HepG2 (cell line): ENCODE data around the gene PRDM7. TPM values are rescaled to one million over a fixed set of nuclear protein-coding genes. Genes with fewer than 3 reads are reported as not detected.

Experiments used
- ATAC-seq: fragments of 200-7000 bp; cut with Tn5 transposase; 3 replicates; pipeline ENCODE4 v1.9.1; 2020; ENCODE audit warnings: mild to moderate bottlenecking, moderate library complexity
- BruUV-seq: library from RNA; stranded (reverse); fragments of 400-500 nt; replicated peaks from 2 replicates; lab custom pipeline; 2021; lab: Mats Ljungman, UMichigan
- CTCF ChIA-PET: fragments of 300-600 bp; formaldehyde crosslinking; extraction: SDS; loops from one replicate; lab custom pipeline; 2021; ENCODE audit warnings: low total read pairs, inconsistent platforms, low intra/inter-chr PET ratio; lab: Yijun Ruan, JAX
- POLR2A ChIA-PET: fragments of 350-600 bp; sonication (Branson Sonifier 250); formaldehyde crosslinking; loops from one replicate; lab custom pipeline; 2020; ENCODE audit warnings: antibody characterized with exemption, inconsistent platforms; lab: Yijun Ruan, JAX
- DNase-seq: peaks from one replicate; pipeline ENCODE4 v3.0.0-alpha.2; 2015; ENCODE audit warnings: low spot score
- FAIRE-seq: peaks from 3 replicates; lab custom pipeline; 2011; peaks lifted over from hg19 to GRCh38; lab: Jason Lieb, UNC
- H2AFZ ChIP-seq: one replicate; pipeline ENCODE4 v1.6.1; 2011; ENCODE audit warnings: low read length, inconsistent platforms
- H3K27ac ChIP-seq: fragments of 300-600 bp; 3 replicates; pipeline ENCODE4 v1.8.0; 2011; ENCODE audit warnings: mixed run types, mild to moderate bottlenecking, mixed read lengths, low read length, inconsistent platforms; ENCODE audit not compliant: insufficient read depth; ENCODE audit errors: extremely low read length
- H3K27me3 ChIP-seq, 2 experiments: fragments of 200-600 bp in 1 of 2; 2 replicates in 1 of 2; 3 replicates in 1 of 2; pipeline versions ENCODE4 v1.6.0 to v1.8.0; 2011; ENCODE audit warnings: low read length in 2 of 2, mild to moderate bottlenecking in 2 of 2, moderate library complexity in 2 of 2, inconsistent platforms in 1 of 2; ENCODE audit not compliant: insufficient read depth in 2 of 2, control insufficient read depth in 1 of 2
- H3K36me3 ChIP-seq, 2 experiments: fragments of 200-600 bp in 1 of 2; replicated peaks in 1 of 2; 2 replicates in 1 of 2; 3 replicates in 1 of 2; pipeline versions ENCODE4 v1.5.1 to v1.8.0; 2011; ENCODE audit warnings: low read length in 2 of 2, inconsistent platforms in 1 of 2; ENCODE audit not compliant: insufficient read depth in 2 of 2, control insufficient read depth in 1 of 2
- H3K4me1 ChIP-seq: 2 replicates; pipeline ENCODE4 v1.5.1; 2012; ENCODE audit warnings: low read length, inconsistent platforms; ENCODE audit not compliant: insufficient read depth
- H3K4me2 ChIP-seq: 2 replicates; pipeline ENCODE4 v1.6.0; 2011; ENCODE audit warnings: low read depth, low read length, inconsistent platforms
- H3K4me3 ChIP-seq, 3 experiments: fragments of 200-600 bp in 1 of 3; sonication (generic), shearing (Covaris generic) in 1 of 3; replicated peaks in 1 of 3; 2 replicates each; pipeline ENCODE4 v1.5.1; 2011 to 2016; ENCODE audit warnings: low read length in 3 of 3, inconsistent platforms in 2 of 3, low read depth in 2 of 3, mild to moderate bottlenecking in 2 of 3, control low read depth in 1 of 3, mixed read lengths in 1 of 3; ENCODE audit not compliant: insufficient read depth in 1 of 3
- H3K79me2 ChIP-seq: one replicate; pipeline ENCODE4 v1.6.1; 2011; ENCODE audit warnings: low read length, inconsistent platforms; ENCODE audit not compliant: insufficient read depth
- H3K9ac ChIP-seq: 2 replicates; pipeline ENCODE4 v1.6.0; 2011; ENCODE audit warnings: mild to moderate bottlenecking, low read depth, low read length, inconsistent platforms; ENCODE audit not compliant: insufficient read depth
- H3K9me3 ChIP-seq: 2 replicates; pipeline ENCODE4 v1.5.1; 2012; ENCODE audit warnings: mild to moderate bottlenecking, low read length
- H4K20me1 ChIP-seq: 2 replicates; pipeline ENCODE4 v1.6.0; 2011; ENCODE audit warnings: inconsistent platforms, mild to moderate bottlenecking, low read length, moderate library complexity; ENCODE audit not compliant: insufficient read depth
- CREB1 ChIP-seq, 2 experiments: fragments of 450-650 bp in 1 of 2; IDR thresholded peaks; 2 replicates each; pipeline ENCODE4 v1.6.1; 2016 to 2017; ENCODE audit warnings: control low read depth in 1 of 2, mild to moderate bottlenecking in 1 of 2, missing compliant biosample characterization in 1 of 2, missing genetic modification characterization in 1 of 2
- CTCF ChIP-seq: sonication (generic); formaldehyde crosslinking; IDR thresholded peaks from 2 replicates; pipeline ENCODE4 v1.5.0; 2020; ENCODE audit warnings: mild to moderate bottlenecking, missing genetic modification reagents, moderate library complexity
- HMGXB4 ChIP-seq, 2 experiments: sonication (generic) in 1 of 2; formaldehyde crosslinking in 1 of 2; IDR thresholded peaks; 2 replicates each; pipeline versions ENCODE4 v1.4.0 to v1.6.1; 2018 to 2020; ENCODE audit warnings: missing genetic modification reagents in 2 of 2, borderline replicate concordance in 1 of 2, low read depth in 1 of 2, mild to moderate bottlenecking in 1 of 2, missing biosample characterization in 1 of 2
- IKZF1 ChIP-seq: fragments of 450-650 bp; IDR thresholded peaks from 2 replicates; pipeline ENCODE4 v1.7.1; 2016
- KLF12 ChIP-seq: sonication (generic); formaldehyde crosslinking; IDR thresholded peaks from 2 replicates; pipeline ENCODE4 v1.4.0; 2020; ENCODE audit warnings: missing genetic modification reagents, borderline replicate concordance
- MXI1 ChIP-seq: IDR thresholded peaks from 3 replicates; pipeline ENCODE4 v1.6.1; 2012; ENCODE audit warnings: low read depth, low read length, inconsistent platforms, borderline replicate concordance
- REL ChIP-seq: sonication (generic); formaldehyde crosslinking; conservative IDR thresholded peaks from 2 replicates; pipeline ENCODE4 v1.8.0; 2022; ENCODE audit warnings: mild to moderate bottlenecking, missing genetic modification reagents, moderate library complexity
- SYNCRIP ChIP-seq: fragments of 200-400 bp; formaldehyde crosslinking; IDR thresholded peaks from 2 replicates; pipeline ENCODE4 v1.6.1; 2018; ENCODE audit warnings: mild to moderate bottlenecking, low read depth, low read length; ENCODE audit not compliant: insufficient read depth
- ZMYM3 ChIP-seq: sonication (generic); formaldehyde crosslinking; IDR thresholded peaks from 2 replicates; pipeline ENCODE4 v1.5.1; 2020; ENCODE audit warnings: mild to moderate bottlenecking, missing genetic modification reagents
- ZNF124 ChIP-seq: sonication (generic); formaldehyde crosslinking; IDR thresholded peaks from 2 replicates; pipeline ENCODE4 v1.4.0; 2020; ENCODE audit warnings: missing genetic modification reagents
- whole genome bisulfite sequencing: methylation state at CpG from one replicate; pipeline ENCODE4 v1.1.6; 2017; ENCODE audit warnings: low lambda C conversion rate; 5-methylcytosine and 5-hydroxymethylcytosine counted together
- in situ Hi-C: cut with HindIII; loops from 2 replicates; pipeline ENCODE4 v1.10.0; 2017; ENCODE audit warnings: low pct_unique_long_range_greater_than_20kb; ENCODE audit not compliant: extremely low pct_ligation_motif_present
- intact Hi-C: fragments of 100-400 bp; cut with micrococcal nuclease; formaldehyde crosslinking; loops from one replicate; pipeline ENCODE4 v1.10.0; 2022; ENCODE audit not compliant: unreplicated experiment
- polyA plus RNA-seq, 8 experiments: library from polyadenylated mRNA; depleted of rRNA in 3 of 8; stranded (reverse) in 7 of 8; unstranded in 1 of 8; fragments of >200 nt; fragmentation: Illumina TruSeq in 4 of 8; extraction: Trizol in 4 of 8; gene quantifications; 2 replicates each; pipeline versions ENCODE4 v1.2.1 to v1.2.3, GENCODE V29; 2011 to 2016; ENCODE audit warnings: low read depth in 4 of 8, missing spikeins in 1 of 8, mixed read lengths in 1 of 8; ENCODE audit not compliant: insufficient read depth in 1 of 8
- total RNA-seq, 5 experiments: library from RNA; depleted of rRNA; stranded (reverse); fragments of >200 nt; fragmentation: Illumina TruSeq; extraction: Trizol; gene quantifications; 2 replicates each; pipeline ENCODE4 v1.2.3, GENCODE V29; 2016; ENCODE audit warnings: low read depth in 1 of 5
- TF ChIP-seq, protein P1 (sequence below): IDR thresholded peaks from 2 replicates; pipeline ENCODE4 v1.6.1; 2016; ENCODE audit warnings: missing compliant biosample characterization, missing genetic modification reagents, borderline replicate concordance
- TF ChIP-seq, protein P2 (sequence below): IDR thresholded peaks from 2 replicates; pipeline ENCODE4 v1.6.1; 2016; ENCODE audit warnings: low read depth, control low read depth

Gene PRDM7
- total and polyA plus RNA-seq, 2 of the 13 experiments (the other 11 are each of a cell fraction or from before 2014, with no cell fraction given), result not detected

DNA sequence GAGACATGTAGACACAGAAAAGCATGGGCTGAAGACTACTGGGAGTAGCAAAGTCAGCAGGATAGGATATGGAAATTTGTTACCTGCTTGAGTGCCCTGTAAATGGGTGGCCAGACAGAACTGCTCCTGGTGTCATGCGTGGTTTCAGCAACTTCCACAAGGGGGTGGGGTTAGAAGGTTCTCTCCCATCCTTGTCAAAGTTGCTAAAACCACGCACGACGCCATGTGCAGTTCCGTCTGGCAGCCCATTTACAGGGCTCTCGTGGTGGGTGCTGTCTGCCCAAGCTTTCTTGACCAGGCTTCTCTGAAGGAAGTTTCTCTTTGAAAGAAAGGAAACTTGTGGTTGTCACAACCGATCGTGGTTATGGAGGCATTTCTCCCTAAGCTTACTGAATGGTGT is 51.0 kb downstream of the PRDM7 start:
- H2AFZ ChIP-seq, result no peak overlapping the region
- intact Hi-C loops, result no loop called here
- CTCF ChIA-PET, result no interaction called here
- no peak overlapping the region for H3K4me2 ChIP-seq
- peaks cover 22% of the 10 kb centered on the region for H3K4me1 ChIP-seq
- no peaks in the 10 kb centered on the region for H3K9me3 ChIP-seq
- TF ChIP-seq, protein P1, sequence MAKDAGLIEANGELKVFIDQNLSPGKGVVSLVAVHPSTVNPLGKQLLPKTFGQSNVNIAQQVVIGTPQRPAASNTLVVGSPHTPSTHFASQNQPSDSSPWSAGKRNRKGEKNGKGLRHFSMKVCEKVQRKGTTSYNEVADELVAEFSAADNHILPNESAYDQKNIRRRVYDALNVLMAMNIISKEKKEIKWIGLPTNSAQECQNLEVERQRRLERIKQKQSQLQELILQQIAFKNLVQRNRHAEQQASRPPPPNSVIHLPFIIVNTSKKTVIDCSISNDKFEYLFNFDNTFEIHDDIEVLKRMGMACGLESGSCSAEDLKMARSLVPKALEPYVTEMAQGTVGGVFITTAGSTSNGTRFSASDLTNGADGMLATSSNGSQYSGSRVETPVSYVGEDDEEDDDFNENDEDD (CRISPR knock-in tag), result no peak
- TF ChIP-seq SYNCRIP, result no peak
- TF ChIP-seq ZNF124 (CRISPR knock-in tag), result no peak
- TF ChIP-seq HMGXB4 (CRISPR knock-in tag; IDR thresholded peaks at IDR 0.05; ENCODE audit: borderline replicate concordance in 1 of 2, low read depth in 1 of 2), result no peak
- TF ChIP-seq, protein P2, sequence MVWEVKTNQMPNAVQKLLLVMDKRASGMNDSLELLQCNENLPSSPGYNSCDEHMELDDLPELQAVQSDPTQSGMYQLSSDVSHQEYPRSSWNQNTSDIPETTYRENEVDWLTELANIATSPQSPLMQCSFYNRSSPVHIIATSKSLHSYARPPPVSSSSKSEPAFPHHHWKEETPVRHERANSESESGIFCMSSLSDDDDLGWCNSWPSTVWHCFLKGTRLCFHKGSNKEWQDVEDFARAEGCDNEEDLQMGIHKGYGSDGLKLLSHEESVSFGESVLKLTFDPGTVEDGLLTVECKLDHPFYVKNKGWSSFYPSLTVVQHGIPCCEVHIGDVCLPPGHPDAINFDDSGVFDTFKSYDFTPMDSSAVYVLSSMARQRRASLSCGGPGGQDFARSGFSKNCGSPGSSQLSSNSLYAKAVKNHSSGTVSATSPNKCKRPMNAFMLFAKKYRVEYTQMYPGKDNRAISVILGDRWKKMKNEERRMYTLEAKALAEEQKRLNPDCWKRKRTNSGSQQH (CRISPR knock-in tag), result no peak
- TF ChIP-seq IKZF1, result no peak
- TF ChIP-seq CREB1 (IDR thresholded peaks at IDR 0.05), result no peak
- no peak for TF ChIP-seq CREB1 (CRISPR knock-in tag; IDR thresholded peaks at IDR 0.05)
- no peak for TF ChIP-seq CTCF (CRISPR knock-in tag)
- TF ChIP-seq ZMYM3, result no peak
- no peak for TF ChIP-seq MXI1
- TF ChIP-seq REL (CRISPR knock-in tag), result no peak
- TF ChIP-seq KLF12 (CRISPR knock-in tag), result no peak
- DNase-seq (no peak), FAIRE-seq (no peak), ATAC-seq (no peak)
- H3K27me3 ChIP-seq, result no peaks in the 10 kb centered on the region
- peaks cover 2 to 6% of the 10 kb centered on the region in 2 experiments; a peak in 3 of 5 replicates for H3K36me3 ChIP-seq
- H3K4me3 ChIP-seq, result no peak overlapping the region
- H3K27ac ChIP-seq, result no peak overlapping the region
- 91% methylated on average over 8 of the region's 8 CpGs for WGBS
- H3K79me2 ChIP-seq, result peaks cover 8% of the 10 kb centered on the region
- no peak overlapping the region for H3K9ac ChIP-seq
- POLR2A ChIA-PET, result no interaction called here
- no peaks in the 10 kb centered on the region for H4K20me1 ChIP-seq
- in situ Hi-C loops, result no loop called here
- BruUV-seq, result no TSS peak
